Calu3 (cell line): ENCODE data around the gene HMGA1. TPM values are rescaled to one million over a fixed set of nuclear protein-coding genes. Genes with fewer than 3 reads are reported as not detected.

Experiments
- BruUV-seq: library from RNA; stranded (reverse); fragments of 400-500 nt; replicated peaks from 2 replicates; lab custom pipeline; 2021; lab: Mats Ljungman, UMichigan
- CTCF ChIA-PET: fragments of 300-600 bp; sonication (Branson Sonifier 250); formaldehyde crosslinking; loops from one replicate; lab custom pipeline; 2022; ENCODE audit warnings: antibody characterized with exemption; lab: Charles Lee
- DNase-seq: peaks from one replicate; pipeline ENCODE4 v3.0.0; 2022
- H3K27ac Mint-ChIP-seq: one replicate; pipeline ENCODE4 v1.8.0; 2022; ENCODE audit warnings: mixed read lengths; ENCODE audit not compliant: unreplicated experiment
- H3K27me3 Mint-ChIP-seq: one replicate; pipeline ENCODE4 v1.8.0; 2022; ENCODE audit warnings: mixed read lengths; ENCODE audit not compliant: unreplicated experiment
- H3K36me3 Mint-ChIP-seq: one replicate; pipeline ENCODE4 v1.8.0; 2022; ENCODE audit warnings: mild to moderate bottlenecking, moderate library complexity, mixed read lengths; ENCODE audit not compliant: insufficient read depth, unreplicated experiment
- H3K4me1 Mint-ChIP-seq: one replicate; pipeline ENCODE4 v1.8.0; 2022; ENCODE audit warnings: mild to moderate bottlenecking, low read depth, mixed read lengths; ENCODE audit not compliant: unreplicated experiment
- H3K4me3 Mint-ChIP-seq: one replicate; pipeline ENCODE4 v1.8.0; 2022; ENCODE audit warnings: mild to moderate bottlenecking, low read depth, moderate library complexity, mixed read lengths; ENCODE audit not compliant: unreplicated experiment
- H3K9me3 Mint-ChIP-seq: one replicate; pipeline ENCODE4 v1.8.0; 2022; ENCODE audit warnings: low read depth, mixed read lengths; ENCODE audit not compliant: unreplicated experiment
- intact Hi-C: fragments of 100-400 bp; cut with micrococcal nuclease; formaldehyde crosslinking; loops from one replicate; pipeline ENCODE4 v1.10.0; 2022; ENCODE audit not compliant: unreplicated experiment
- total RNA-seq: library from RNA; stranded (reverse); gene quantifications from 2 replicates; pipeline ENCODE4 v1.2.3, GENCODE V29; 2022
- TF ChIP-seq, protein P1 (sequence below): fragments of 200-600 bp; IDR thresholded peaks from one replicate; pipeline ENCODE4 v1.8.0; 2022; ENCODE audit warnings: antibody characterized with exemption; ENCODE audit not compliant: unreplicated experiment

Gene HMGA1
- total RNA-seq, 1 experiment from 2014 or later = 1,138 TPM

DNA sequence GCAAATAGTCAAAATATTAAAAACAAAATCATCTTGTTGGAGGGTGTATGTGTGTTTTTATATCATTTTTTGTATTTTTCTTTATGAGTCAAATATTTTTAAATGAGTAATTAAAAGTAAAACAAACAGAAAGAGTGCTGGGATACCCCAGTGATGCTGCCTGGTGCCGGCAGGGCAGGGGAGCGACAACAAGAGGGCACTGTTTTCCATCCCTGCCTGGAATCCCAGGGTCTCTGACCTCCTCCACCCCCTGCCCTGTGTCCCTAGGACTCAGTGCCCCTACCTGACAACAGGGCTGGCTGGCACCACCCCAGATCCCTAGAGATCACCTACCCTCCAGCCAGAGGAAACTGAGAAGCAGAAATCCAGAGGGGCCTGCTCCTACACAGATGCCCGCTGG lies 41.9 kb upstream of the HMGA1 start:
- peaks cover 15% of the 10 kb centered on the region for H3K27me3 Mint-ChIP-seq
- CTCF ChIA-PET = interaction anchor here (0.5 to 1.8 kb wide), 2 partner anchors 29 to 239 kb away, joined by 3 to 7 read pairs; no protein-coding TSS in a partner anchor
- no peak overlapping the region for H3K27ac Mint-ChIP-seq
- TF ChIP-seq, protein P1, sequence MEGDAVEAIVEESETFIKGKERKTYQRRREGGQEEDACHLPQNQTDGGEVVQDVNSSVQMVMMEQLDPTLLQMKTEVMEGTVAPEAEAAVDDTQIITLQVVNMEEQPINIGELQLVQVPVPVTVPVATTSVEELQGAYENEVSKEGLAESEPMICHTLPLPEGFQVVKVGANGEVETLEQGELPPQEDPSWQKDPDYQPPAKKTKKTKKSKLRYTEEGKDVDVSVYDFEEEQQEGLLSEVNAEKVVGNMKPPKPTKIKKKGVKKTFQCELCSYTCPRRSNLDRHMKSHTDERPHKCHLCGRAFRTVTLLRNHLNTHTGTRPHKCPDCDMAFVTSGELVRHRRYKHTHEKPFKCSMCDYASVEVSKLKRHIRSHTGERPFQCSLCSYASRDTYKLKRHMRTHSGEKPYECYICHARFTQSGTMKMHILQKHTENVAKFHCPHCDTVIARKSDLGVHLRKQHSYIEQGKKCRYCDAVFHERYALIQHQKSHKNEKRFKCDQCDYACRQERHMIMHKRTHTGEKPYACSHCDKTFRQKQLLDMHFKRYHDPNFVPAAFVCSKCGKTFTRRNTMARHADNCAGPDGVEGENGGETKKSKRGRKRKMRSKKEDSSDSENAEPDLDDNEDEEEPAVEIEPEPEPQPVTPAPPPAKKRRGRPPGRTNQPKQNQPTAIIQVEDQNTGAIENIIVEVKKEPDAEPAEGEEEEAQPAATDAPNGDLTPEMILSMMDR = peak; percentile 19
- H3K36me3 Mint-ChIP-seq = peaks cover 8% of the 10 kb centered on the region
- BruUV-seq = no TSS peak
- no peaks in the 10 kb centered on the region for H3K9me3 Mint-ChIP-seq
- intact Hi-C loops = loop anchor here (5.0 kb wide), 1 partner anchor 198 kb away; the partner anchor contains the start of gene NUDT3
- no peak overlapping the region for H3K4me3 Mint-ChIP-seq
- peaks cover 18% of the 10 kb centered on the region for H3K4me1 Mint-ChIP-seq
- DNase-seq = no peak

DNA sequence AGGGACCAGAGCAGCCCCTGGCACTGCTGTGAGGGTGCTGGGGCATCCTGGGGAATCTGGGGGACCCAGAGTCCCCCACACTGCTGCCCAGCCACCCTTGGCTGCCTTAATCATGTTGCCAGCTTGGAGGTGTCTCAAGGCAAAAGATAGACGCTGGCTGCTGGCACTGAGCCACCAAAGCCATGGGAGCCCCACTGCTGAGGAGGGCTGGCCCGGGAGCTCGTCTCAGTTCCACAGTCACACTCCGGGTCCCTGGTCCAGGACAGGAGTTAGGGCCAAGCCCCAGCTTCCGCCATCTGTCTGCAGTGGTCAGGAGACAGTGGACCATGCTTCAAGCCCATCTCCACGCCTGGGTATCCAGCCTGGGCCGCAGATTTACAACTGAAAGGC lies 41.0 kb upstream of the HMGA1 start:
- H3K36me3 Mint-ChIP-seq = peaks cover 8% of the 10 kb centered on the region
- peaks cover 15% of the 10 kb centered on the region for H3K27me3 Mint-ChIP-seq
- H3K4me3 Mint-ChIP-seq = peak overlapping the region; percentile 75
- no peak overlapping the region for H3K27ac Mint-ChIP-seq
- BruUV-seq = no TSS peak
- DNase-seq = no peak
- H3K9me3 Mint-ChIP-seq = no peaks in the 10 kb centered on the region
- CTCF ChIA-PET = interaction anchor here (0.6 to 2.6 kb wide), 16 partner anchors 13 to 521 kb away, joined by 3 to 60 read pairs (median 6); partner anchors contain the start of genes HMGA1, RPS10 and SMIM29
- peaks cover 18% of the 10 kb centered on the region for H3K4me1 Mint-ChIP-seq
- TF ChIP-seq, protein P1 = no peak
- intact Hi-C loops = loop anchor here (1.0 to 5.0 kb wide), 3 partner anchors 49 to 220 kb away; partner anchors contain the start of gene NUDT3

- TF ChIP-seq, protein P1 = peak; percentile 99
- H3K27ac Mint-ChIP-seq = no peak overlapping the region
- H3K4me3 Mint-ChIP-seq = peak overlapping the region; percentile 75
- H3K4me1 Mint-ChIP-seq = peaks cover 18% of the 10 kb centered on the region
- H3K9me3 Mint-ChIP-seq = no peaks in the 10 kb centered on the region
- peaks cover 15% of the 10 kb centered on the region for H3K27me3 Mint-ChIP-seq
- no TSS peak for BruUV-seq
- peaks cover 8% of the 10 kb centered on the region for H3K36me3 Mint-ChIP-seq
- CTCF ChIA-PET = interaction anchor here (0.6 to 2.6 kb wide), 16 partner anchors 13 to 521 kb away, joined by 3 to 60 read pairs (median 6); partner anchors contain the start of genes HMGA1, RPS10 and SMIM29
- peak; percentile 96 for DNase-seq
- intact Hi-C loops = loop anchor here (1.0 to 5.0 kb wide), 3 partner anchors 49 to 219 kb away; partner anchors contain the start of gene NUDT3
These were observed 40.4 kb upstream of the HMGA1 start for GRCh38 chr6:34196116-34196832.

GRCh38 chr6:34196833-34197195 lies 39.9 kb upstream of the HMGA1 start:
- BruUV-seq = no TSS peak
- CTCF ChIA-PET = interaction anchor here (1.0 to 2.6 kb wide), 11 partner anchors 40 to 413 kb away, joined by 3 to 60 read pairs (median 7); partner anchors contain the start of genes HMGA1, RPS10 and SMIM29
- TF ChIP-seq, protein P1 = no peak
- peaks cover 18% of the 10 kb centered on the region for H3K4me1 Mint-ChIP-seq
- no peak overlapping the region for H3K27ac Mint-ChIP-seq
- DNase-seq = no peak
- H3K27me3 Mint-ChIP-seq = peaks cover 15% of the 10 kb centered on the region
- no peaks in the 10 kb centered on the region for H3K9me3 Mint-ChIP-seq
- H3K4me3 Mint-ChIP-seq = peak overlapping the region; percentile 75
- peaks cover 8% of the 10 kb centered on the region for H3K36me3 Mint-ChIP-seq
- intact Hi-C loops = loop anchor here (1.0 to 5.0 kb wide), 3 partner anchors 48 to 218 kb away; partner anchors contain the start of gene NUDT3
